Stimulated activated CD4-positive, alpha-beta T cell treated with anti-CD3 and anti-CD28 coated beads, TNF-alpha, amount 100 ng/mL, for 1 hour (primary cell): ENCODE measurements around the gene ANKRD12.
A peak's percentile ranks its signal among the peaks of the same experiment; 100 is the strongest.

Experiments
- DNase-seq, 3 donors: peaks; one replicate each; pipeline ENCODE4 v3.0.0-alpha.2; 2020; ENCODE audit warnings: low read depth in 3 of 3, low spot score in 1 of 3

The ANKRD12 gene

DNA sequence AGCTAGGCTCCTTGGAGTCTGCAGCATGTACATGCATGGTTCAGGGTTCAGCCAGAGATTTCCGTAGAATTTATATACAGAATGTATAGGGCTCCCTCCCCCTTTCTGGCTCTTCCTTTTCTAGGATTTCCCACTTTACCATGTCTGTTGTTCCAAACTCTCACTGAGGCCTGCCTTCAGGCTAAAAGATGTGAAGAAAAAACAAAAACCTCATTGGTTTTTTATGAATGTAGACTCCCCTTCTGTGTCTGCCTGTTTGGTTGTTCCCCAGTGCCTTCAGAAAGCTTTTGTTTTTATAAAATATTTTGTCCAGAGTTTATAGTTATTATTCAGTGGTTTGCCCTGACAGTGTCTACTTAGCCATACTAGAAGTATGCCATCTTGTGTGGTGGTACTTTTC is 30.5 kb upstream of the ANKRD12 start:
- DNase-seq, result no peak

DNA sequence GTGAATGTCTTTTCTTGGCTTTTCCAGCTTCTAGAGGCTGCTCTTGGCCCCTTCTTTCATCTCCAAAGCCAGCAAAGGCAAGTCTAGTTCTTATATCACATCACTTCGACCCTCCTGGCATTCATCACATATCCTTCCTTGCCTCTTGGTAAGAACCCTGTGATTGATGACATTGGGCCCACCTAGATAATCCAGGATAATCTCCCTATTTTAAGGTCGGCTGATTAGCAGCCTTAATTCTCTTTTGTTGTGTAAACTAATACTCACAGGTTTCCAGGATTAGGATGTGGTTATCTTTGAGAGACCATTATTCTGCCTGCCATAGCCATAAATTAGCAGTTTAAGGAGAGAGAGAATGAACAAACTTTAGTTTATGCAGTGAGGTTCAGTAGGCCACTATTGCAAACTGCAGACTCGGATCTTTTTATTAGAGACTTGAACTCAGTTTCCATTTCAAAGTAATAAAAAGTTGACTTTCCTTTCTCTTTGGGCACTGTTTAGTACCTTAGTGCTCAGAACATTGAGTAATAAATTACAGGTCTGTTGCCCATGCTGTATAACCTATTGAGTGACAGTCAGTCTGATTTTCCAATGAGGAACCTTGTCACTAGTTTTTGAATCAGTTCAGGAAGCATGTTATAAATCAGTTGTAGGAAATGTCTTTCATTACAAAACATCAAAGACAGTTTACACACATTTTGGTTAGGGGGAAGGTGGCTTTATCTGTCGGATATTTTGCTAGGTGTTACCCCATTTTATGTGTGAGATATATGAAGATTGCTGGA is 29.6 kb upstream of the ANKRD12 start:
- no peak for DNase-seq

DNA sequence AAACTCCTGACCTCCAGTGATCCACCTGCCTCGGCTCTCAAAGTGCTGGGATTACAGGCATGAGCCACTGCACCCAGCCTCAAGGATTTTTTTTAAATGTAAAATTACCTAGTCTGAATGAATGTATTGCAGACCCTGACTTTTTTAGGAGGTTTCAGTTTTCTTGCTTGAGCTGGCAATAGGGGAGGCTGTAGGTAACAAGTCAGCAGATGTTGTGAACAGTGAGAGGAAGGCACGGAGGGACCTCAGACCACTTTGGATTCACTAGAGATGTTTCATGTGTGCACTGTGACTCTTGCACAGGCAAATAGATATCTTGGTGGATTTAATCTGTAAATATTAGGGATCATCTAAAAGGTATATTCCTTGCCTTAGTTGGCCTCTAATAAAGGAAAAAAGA is 27.7 kb upstream of the ANKRD12 start:
- no peak for DNase-seq

DNA sequence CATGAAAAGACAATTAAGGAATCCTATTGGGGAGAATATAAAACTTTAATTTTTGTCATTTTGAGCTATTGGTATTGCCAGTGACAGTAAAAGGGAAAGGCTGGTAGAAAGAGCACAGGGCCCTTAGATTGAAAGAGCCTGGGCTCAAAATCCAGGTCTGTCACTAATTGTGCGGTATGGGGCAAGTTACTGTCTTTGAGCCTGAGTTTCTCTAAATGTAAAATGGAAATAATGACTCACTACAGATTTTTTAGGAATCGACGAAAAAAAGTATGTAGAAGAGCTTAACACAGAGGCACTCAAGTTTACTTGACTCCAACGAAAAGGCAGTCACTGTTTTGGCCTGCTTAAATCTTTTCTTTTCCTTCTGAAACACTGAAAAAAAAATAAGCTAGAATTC is 27.1 kb upstream of the ANKRD12 start:
- DNase-seq, result no peak

DNA sequence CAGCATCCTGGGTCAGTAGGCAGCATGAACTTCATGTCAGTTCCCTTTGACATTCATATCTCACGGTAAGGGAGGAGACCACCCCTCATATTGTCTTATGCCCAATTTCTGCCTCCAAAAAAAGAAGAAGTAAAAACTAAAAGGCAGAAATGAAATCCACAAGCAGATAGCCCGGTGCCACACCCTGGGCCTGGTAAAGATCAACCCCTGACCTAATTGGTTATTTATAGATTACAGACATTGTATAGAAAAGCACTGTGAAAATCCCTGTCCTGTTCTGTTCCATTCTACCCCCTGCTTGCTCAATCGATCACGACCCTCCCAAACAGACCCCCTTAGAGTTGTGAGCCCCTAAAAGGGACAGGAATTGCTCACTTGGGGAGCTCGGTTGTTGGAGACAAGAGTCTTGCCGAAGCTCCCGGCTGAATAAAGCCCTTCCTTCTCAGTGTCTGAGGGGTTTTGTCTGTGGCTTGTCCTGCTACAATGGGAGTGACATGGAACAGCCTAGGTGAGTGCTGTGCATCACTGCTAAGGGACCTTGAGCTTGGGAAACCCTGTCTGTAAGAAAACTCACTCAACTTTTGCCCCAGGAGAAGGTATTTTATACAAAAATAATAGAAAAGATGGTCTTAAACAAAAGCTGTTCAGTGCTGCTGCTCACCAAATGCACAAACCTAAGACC is 23.0 kb upstream of the ANKRD12 start:
- no peak for DNase-seq

DNA sequence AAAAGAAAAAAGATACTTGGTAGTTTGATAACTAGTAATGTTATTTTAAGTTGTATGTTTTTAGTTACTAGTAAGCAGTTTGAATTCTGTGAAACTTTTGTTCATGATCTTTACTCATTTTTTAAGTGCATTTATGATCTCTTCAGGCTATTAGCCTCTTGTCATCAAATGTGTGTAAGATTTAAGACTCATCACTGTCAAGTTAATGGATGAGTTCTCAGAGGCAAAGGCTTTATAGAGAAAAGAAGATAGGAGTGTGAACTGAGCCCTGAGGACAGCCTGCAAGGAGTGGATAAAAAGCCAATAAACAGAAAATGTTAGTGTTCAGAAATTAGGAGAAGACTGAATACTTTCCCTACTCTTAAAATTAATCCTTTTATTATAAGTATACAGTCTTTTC is 20.6 kb upstream of the ANKRD12 start:
- DNase-seq, result no peak

DNA sequence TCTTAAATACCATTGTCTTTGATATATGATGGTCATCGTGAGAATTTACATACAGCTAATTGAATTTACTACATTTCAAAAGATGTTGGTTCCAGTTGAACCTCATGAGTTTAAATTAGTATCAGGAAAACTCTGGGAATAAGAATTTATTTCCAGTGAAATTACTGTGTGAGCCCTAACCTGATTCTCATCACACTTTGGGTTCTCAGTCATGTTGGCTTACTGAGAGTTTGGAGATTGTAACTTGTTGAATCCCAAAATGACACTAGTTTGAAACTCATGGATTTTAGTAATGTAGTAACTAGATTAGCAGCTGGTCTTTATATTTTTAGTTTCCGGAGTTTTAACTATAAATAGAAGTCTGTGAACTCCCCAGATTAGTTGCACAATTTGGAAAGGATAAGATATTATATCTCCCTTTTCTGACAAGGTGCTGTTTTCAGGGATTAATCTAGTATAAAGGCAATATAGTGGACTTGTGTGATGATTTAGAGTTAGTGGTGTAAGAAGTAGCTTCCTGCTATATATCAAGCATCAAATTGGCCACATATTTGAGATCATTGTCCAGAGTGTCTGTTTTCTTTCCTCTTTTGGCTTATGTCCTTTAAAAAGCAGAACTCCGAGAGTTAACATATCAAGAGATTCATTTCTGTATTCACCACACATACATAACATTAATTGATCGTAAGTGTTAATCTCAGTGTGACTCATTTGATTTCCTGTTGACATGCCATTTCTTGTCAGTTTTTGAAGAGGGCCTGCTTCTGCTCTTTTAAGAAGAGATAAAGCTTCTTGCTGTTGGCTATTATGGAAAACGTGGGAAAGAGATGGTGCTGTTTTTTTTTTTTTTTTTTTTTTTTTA is 18.4 kb upstream of the ANKRD12 start:
- no peak for DNase-seq

DNA sequence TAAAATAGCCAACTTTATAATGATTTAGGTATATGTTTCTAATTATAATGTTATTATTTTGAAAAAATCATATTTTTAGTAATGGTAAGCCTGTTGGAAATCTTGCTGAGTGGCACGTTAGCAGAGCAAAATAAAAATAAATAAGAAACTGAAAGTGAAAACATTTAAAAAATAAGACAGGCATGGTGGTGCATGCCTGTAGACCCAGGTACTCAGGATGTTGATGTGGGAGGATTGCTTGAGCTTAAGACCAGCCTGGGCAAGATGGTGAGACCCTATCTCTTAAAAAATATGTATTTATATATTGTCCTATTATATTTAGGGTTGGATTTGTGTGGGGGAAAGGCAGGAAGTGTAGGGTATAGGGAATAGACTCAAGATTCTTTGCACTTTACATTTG is 15.8 kb upstream of the ANKRD12 start:
- DNase-seq, result no peak

DNA sequence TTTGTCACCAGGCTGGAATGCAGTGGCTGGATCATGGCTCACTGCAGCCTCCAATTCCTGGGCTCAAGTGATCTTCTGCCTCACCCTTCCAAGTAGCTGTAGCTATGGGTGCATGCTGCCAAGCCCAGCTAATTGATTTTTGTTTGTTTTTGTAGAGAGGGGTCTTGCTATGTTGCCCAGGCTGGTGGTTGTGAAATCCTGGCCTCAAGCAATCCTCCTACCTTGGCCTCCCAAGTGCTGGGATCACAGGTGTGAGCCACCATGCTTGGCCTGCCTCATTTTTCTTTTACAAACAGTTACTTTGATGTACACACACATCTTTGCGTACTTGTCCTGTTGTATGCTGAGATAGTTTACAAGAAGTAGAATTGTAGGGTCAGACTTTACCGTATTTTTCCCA is 13.1 kb upstream of the ANKRD12 start:
- no peak for DNase-seq

DNA sequence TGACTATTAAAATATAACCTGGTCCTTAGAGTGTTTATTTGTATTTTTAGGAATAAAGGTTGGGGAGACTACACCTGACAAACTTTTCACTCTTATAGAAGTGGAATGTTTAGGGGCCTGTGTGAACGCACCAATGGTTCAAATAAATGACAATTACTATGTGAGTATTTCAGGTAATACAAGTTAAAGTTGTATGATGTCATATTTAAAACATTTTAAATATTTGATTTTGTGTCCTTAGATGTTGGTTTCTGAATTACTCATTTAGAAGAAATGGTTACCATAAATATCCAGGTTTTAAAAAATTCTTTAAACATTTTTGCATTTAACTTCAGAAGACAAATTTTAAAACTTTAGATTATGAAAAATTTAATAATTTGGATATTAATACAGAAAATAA is 11.8 kb upstream of the ANKRD12 start:
- no peak for DNase-seq

DNA sequence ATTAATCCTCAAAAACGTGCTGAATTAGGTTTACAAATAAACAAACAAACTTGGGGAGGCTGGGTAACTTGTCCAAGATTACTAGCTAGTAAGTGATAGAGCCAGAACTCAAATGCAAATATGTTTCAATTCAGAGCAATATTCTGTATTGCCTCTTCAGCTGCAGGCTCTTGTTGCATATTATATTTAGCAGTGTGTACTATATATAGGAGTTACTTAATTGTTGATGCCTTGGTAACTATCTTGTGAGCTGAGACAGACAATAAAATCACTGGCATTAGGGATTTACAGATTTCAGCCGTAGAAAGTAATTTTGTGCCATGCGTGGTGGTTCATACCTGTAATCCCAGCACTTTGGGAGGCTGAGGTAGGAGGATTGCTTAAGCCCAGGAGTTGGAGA is 10.2 kb upstream of the ANKRD12 start:
- DNase-seq, result no peak

DNA sequence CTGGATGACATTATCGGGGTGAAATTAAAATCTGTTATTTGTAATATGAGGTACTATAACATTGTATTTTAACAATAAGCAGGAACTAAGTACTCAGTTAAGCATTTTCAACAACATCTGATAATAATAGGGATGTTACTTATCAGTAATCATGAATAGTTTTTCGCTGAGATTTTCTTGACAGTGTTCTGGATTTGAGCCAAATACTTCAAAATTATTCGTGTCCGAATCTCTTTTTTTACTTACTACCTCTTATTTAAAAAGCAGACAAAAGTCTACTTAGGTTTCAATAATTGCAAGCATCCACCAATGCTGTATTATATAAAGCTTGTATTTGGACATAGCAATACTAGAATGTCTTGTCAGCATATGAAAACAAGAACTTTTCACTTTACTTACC is 6.4 kb upstream of the ANKRD12 start:
- DNase-seq, result no peak

DNA sequence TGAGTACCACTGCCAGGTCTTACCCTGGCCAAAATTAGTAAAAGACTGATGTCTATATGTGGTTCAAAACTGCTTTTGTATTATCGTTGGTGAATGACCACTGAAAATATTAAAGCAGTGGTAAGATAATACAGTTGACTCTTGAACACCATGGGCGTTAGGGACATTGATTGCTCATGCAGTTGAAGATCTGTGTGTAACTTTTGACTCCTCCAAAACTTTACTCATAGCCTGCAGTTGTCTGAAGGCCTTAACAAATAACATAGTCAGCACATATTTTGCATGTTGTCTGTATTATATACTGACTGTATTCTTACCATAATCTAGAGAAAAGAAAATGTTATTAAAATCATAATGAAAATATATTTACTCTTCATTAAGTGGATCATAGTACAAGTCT is 5.8 kb upstream of the ANKRD12 start:
- DNase-seq, result no peak

DNA sequence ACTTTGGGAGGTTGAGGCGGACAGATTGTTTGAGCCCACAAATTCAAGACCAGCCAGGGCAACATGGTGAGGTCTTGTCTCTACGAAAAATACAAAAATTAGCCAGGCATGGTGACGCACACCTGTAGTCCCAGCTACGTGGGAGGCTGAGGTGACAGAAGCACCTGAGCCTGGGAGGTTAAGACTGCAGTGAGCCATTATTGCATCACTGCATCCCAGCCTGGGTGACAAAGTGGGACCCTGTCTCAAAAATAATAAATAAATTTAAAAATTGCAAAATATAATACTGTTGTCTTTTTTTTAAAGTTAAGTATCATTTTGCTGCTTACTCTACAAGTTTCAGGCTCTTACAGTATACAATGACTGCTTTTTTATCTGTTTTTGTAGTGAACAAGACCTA is 4.0 kb upstream of the ANKRD12 start:
- no peak for DNase-seq

DNA sequence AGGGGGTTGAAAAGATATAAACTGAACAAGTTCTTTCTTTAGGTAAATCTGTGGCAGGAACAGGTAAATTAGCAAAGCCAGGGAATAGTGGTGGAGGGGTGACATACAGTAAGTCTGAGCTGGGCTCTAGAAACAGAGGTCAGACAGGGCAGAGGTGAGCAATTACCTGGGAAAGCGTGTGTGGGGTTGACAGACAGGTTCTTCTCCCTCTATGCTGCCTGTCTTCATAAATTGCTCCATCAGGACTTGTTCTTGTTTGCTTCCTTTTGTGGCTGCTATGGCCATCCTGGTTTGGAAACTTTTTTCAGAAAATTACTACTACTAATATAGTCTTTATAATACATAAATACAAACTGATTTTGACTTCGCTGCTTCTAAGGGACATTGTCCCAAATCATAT is 3.4 kb upstream of the ANKRD12 start:
- DNase-seq, result no peak

DNA sequence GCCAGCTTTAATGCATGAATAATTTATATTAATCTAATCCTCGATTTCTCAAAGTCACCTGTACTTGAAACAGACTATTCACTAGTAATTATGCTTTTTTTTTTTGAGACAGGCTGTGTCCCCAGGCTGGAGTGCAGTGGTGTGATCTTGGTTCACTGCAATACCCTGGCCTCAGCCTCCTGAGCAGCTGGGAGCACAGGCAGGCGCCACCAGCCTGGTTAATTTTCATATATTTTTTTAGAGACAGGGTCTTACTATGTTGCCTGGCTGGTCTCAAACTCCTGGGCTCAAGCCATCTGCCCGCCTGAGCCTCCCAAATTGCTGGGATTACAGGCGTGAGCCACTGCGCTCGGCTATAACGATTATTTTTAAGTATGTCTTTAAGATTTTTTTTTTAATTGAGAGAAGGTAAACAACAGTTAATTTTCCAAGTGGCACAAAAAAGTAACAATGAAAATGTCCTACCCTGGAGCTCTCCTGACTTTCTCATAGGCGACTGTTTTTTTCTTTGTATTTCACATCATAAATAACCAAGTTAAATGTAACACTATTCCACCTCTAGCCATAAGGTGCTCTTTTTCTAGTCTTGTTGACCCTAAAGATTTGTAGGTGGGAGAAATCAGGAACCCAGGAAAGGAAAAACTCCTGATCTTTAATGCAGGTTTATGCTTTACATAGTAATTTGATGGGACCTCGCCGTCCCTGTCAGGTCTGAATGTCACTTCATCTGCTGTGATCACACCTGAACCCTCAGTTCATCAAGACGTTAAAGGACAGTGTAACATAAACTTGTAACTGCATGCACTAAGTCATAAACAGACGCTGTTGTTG is 1.3 kb upstream of the ANKRD12 start:
- DNase-seq, result no peak

DNA sequence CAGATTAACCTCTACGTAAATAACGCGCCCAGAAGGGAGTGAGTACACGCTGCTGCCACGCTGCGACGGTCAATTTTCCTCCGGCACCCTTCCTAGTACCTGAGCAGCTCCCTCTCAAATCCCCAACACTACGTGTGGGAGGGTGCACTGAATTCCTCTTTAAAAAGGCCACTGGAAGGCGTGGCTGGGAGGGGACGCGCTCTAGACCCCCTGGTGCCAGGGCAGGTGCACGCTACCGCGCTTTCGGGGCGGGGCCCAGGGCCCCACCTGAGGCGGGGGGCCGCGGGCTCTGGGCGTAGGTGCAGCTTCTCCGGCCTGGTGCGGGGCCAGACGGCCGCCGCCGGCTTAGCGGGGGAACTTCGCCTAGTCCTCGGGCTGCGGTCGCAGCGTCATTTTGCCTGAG is 668 bp upstream of the ANKRD12 start:
- no peak for DNase-seq

DNA sequence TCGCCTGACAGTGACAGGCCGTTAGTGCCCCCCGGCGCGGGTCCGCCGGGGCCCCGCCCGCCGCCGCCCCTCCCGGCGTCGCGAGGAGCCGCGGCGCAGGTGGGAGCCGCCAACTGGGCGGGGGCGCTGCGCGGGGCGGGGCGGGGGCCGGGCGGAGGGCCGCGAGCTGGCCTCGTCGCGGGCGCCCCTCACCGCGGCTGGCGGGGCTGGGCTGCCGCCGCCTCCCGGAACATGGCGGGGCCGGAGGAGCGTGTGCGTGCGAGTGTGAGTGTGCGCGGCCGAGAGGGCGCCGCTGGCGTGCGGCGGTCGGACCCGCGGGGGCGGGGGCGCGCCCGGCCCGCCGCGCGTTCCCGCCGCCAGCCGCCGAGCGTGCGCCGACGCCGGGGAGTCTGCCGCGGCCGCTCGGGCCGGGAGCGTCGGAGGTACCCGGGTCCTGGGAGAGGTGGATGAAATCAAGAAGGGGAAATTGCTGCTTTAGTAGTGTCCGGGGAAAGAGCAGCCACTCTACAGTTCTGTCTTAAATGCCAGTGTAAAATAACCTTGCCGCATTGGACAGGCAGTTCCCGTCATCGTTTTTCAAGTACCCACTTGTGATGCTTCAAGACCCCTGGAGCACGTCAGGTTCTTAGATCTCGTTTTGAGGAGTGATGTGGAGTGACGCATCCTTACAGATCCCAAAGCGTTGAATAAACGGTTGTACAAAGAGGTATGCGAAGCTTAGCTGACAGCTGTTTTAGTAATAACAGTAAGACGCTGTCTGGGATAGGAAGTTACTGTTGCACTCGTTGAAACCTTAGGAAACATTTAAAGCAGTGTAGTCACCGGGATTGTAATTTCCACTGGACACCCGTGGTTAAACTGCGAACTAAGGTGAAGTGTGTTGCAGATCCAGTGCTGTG is 836 bp downstream of the ANKRD12 start:
- peak in 2 of 3 donors; percentile 30 to 53 for DNase-seq

DNA sequence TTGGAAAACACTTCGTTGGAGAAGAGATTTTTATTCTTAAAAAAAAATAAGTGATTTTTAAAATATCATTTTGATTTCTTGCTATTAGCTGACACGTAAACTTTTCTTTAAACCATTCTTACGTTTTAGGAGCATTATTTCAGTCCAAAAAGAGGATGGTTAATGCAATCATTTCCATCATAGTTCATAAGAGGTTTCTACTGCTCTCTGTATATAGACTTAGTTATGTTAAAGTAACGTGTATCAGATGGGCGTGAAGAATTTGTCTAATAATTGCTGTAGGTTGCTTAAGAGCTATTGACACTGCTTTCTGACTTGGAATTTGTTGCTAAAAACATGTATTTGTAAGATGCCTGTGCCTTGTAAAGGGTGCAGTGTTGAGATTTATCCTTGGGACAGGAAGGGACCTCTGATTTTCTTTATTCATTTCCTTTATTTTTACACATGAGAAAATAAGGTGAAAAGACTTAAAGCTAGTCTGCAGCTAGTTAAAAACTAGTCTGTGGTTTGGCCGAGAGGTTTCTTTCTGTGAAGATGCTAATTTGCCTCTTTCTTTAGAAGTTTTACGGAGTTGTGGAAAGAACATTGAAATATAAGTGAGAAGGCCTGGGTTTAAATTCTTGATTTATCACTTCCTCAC is 2.9 kb downstream of the ANKRD12 start:
- DNase-seq, result no peak

DNA sequence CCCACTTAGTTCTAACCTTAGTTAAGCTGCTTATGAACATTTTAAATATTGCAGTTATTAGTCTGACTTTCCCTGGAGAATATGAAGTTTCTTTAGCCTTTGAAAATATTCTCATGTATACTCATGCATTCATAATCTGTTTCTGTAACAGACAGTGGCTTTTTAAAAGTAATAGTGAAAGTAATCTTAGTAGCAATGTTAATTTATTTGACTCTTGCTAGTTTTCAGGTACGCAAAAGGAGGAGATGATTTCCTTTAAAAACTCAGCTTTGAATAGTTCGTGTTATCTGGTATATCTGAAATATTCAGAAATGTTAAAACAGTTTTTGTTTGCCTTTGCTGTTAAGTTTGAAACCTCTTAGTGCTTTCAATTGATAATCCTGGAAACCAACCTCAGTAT is 3.8 kb downstream of the ANKRD12 start:
- no peak for DNase-seq
